Heart right ventricle (tissue), 16 donors: ENCODE measurements around the gene PHLDA3. TPM values are rescaled to one million over a fixed set of nuclear protein-coding genes. Genes with fewer than 3 reads are reported as not detected.

Experiments
- ATAC-seq, 8 donors: fragments of 200-7000 bp; cut with Tn5 transposase; one replicate each; pipeline ENCODE4 v1.9.1; 2020; ENCODE audit warnings: mild to moderate bottlenecking in 8 of 8, moderate library complexity in 8 of 8, moderate number of reproducible peaks in 1 of 8
- DNase-seq, 2 donors: peaks; one replicate each; pipeline ENCODE4 v3.0.0-alpha.2; 2020
- H3K27ac ChIP-seq, 10 donors: fragments of 200-600 bp; sonication (generic) in 2 of 10; one replicate each; pipeline versions ENCODE4 v1.5.0 to v1.8.0; 2020 to 2022; ENCODE audit warnings: mild to moderate bottlenecking in 3 of 10
- H3K27me3 ChIP-seq, 7 donors: fragments of 200-600 bp; one replicate each; pipeline ENCODE4 v1.8.0; 2021 to 2022; ENCODE audit warnings: mild to moderate bottlenecking in 2 of 7
- H3K36me3 ChIP-seq, 9 donors: fragments of 200-600 bp; sonication (generic) in 1 of 9; one replicate each; pipeline versions ENCODE4 v1.5.0 to v1.8.0; 2020 to 2022; ENCODE audit warnings: mild to moderate bottlenecking in 2 of 9
- H3K4me1 ChIP-seq, 9 donors: fragments of 200-600 bp; sonication (generic) in 1 of 9; one replicate each; pipeline versions ENCODE4 v1.5.0 to v1.8.0; 2020 to 2022; ENCODE audit warnings: mild to moderate bottlenecking in 4 of 9
- H3K4me3 ChIP-seq, 10 donors: fragments of 200-600 bp; sonication (generic) in 2 of 10; one replicate each; pipeline versions ENCODE4 v1.5.0 to v1.8.0; 2020 to 2022; ENCODE audit warnings: mild to moderate bottlenecking in 7 of 10, moderate library complexity in 2 of 10
- H3K9me3 ChIP-seq, 11 donors: fragments of 200-600 bp in 10 of 11; sonication (generic) in 2 of 11; one replicate each; pipeline versions ENCODE4 v1.5.0 to v1.8.0; 2013 to 2022; ENCODE audit warnings: mild to moderate bottlenecking in 2 of 11, control low read depth in 1 of 11, moderate library complexity in 1 of 11
- CTCF ChIP-seq, 9 donors: fragments of 200-600 bp; sonication (generic) in 2 of 9; IDR thresholded peaks; one replicate each; pipeline versions ENCODE4 v1.5.0 to v1.8.0; 2021 to 2022; ENCODE audit warnings: antibody characterized with exemption in 9 of 9, mild to moderate bottlenecking in 5 of 9, moderate library complexity in 1 of 9
- WGBS, 2 donors: extraction: QIAGEN DNeasy Blood & Tissue Kit; methylation state at CpG; one replicate each; pipeline ENCODE4 v1.1.7; 2013; ENCODE audit warnings: inconsistent platforms in 1 of 2; 5-methylcytosine and 5-hydroxymethylcytosine counted together
- intact Hi-C, 10 donors: fragments of 100-400 bp; cut with DNase I; formaldehyde crosslinking; loops; one replicate each; pipeline versions ENCODE4 v1.11.1 to v1.14.2; 2022
- polyA plus RNA-seq, 2 donors: library from polyadenylated mRNA; stranded (reverse); fragments of 200-250 nt; gene quantifications; one replicate each; pipeline ENCODE4 v1.2.3, GENCODE V29; 2013
- total RNA-seq, 10 donors: library from RNA; stranded (reverse); fragmentation: NEBNext Ultra II Directional in 3 of 10; extraction: Animal tissue kit (Norgen Biotek cat#: 25700) in 3 of 10; gene quantifications; one replicate each; pipeline versions ENCODE4 v1.2.1 to v1.2.4, GENCODE V29; 2021 to 2023
- donor health status: Arrhythmogenic right ventricular cardiomyopathy.
- donor health status: ischemic (EF 13 %, LVEDD 7.1; RV severe dilation, severe dysfunction).
- donor health status: healthy with polysubstance abuse.
- donor health status: DM: no; HTN: yes; CAD: no.
- donor health status: DM: no; HTN: no; CAD: no.
- donor health status: ischemic (EF 25% LVEDD 6.9; RV normal size, moderate dysfunction).
- donor health status: ischemic (EF 25% LVEDD 5.7; RV mildly dilated, moderate dysfunction).
- donor health status: healthy.
- donor health status: DM: yes; HTN: yes; CAD: no.
- donor health status: Ischemic cardiomyopathy.
- donor health status: ischemic (EF 35%, LVEDD 5.7; RV mildly dilated, moderate dysfunction).
- donor health status: nonischemic (EF 11% LVEDD 7.7; RV severe dilation, severe dysfunction).
- donor health status: DM: yes; HTN: yes; CAD: no.
- donor health status: PGD.
- donor health status: ischemic (EF 29% LVEDD 5.4; RV normal size, mild dysfunction).
- donor health status: nonischemic (EF 23%, LVEDD 6.1; RV moderate dilation, normal function).

Gene PHLDA3
- total and polyA plus RNA-seq, 12 donors: 14.4 to 40.0 (median 23.6) TPM

GRCh38 chr1:201503397-201504176, 34.6 kb upstream of the PHLDA3 start:
- peak in 1 of 2 donors; percentile 61 for DNase-seq
- no peaks in the 10 kb centered on the region for H3K27me3 ChIP-seq
- peak overlapping the region in 4 of 10 donors; percentile 17 to 24 (median 18) for H3K4me3 ChIP-seq
- ATAC-seq: peak in 7 of 8 donors; percentile 3 to 62 (median 24)
- peak overlapping the region in 9 of 10 donors; percentile 20 to 98 (median 93) for H3K27ac ChIP-seq
- WGBS, 2 donors: 43 to 46% methylated on average over 13 of the region's 13 CpGs
- H3K4me1 ChIP-seq: peaks cover 3 to 90% (median 80%) of the 10 kb centered on the region in 9 donors
- H3K9me3 ChIP-seq: no peaks in the 10 kb centered on the region
- no peak for TF ChIP-seq CTCF (IDR thresholded peaks at IDR 0.05)
- intact Hi-C loops: no loop called here
- peaks cover 0 to 12% (median 0%) of the 10 kb centered on the region in 9 donors for H3K36me3 ChIP-seq

- no peaks in the 10 kb centered on the region for H3K9me3 ChIP-seq
- DNase-seq (no peak), ATAC-seq (no peak)
- H3K27ac ChIP-seq: peak overlapping the region in 8 of 10 donors; percentile 20 to 98 (median 94)
- intact Hi-C loops: no loop called here
- H3K27me3 ChIP-seq: no peaks in the 10 kb centered on the region
- no peak overlapping the region for H3K4me3 ChIP-seq
- H3K4me1 ChIP-seq: peaks cover 3 to 94% (median 75%) of the 10 kb centered on the region in 9 donors
- no peak for TF ChIP-seq CTCF (IDR thresholded peaks at IDR 0.05)
- 82 to 91% methylated on average over 3 of the region's 3 CpGs for WGBS, 2 donors
- H3K36me3 ChIP-seq: peaks cover 0 to 23% (median 0%) of the 10 kb centered on the region in 9 donors
Measured at GRCh38 chr1:201502511-201502857, 33.5 kb upstream of the PHLDA3 start.

- no peaks in the 10 kb centered on the region for H3K9me3 ChIP-seq
- H3K27me3 ChIP-seq: no peaks in the 10 kb centered on the region
- TF ChIP-seq CTCF (IDR thresholded peaks at IDR 0.05): no peak
- ATAC-seq (no peak), DNase-seq (no peak)
- intact Hi-C loops: no loop called here
- H3K27ac ChIP-seq: peak overlapping the region in 7 of 10 donors; percentile 53 to 98 (median 94)
- H3K36me3 ChIP-seq: peaks cover 0 to 24% (median 0%) of the 10 kb centered on the region in 9 donors
- no peak overlapping the region for H3K4me3 ChIP-seq
- WGBS, 2 donors: 72 to 89% methylated on average over 10 of the region's 10 CpGs
- peaks cover 3 to 93% (median 72%) of the 10 kb centered on the region in 9 donors for H3K4me1 ChIP-seq
Measured at GRCh38 chr1:201501812-201502510, 33.0 kb upstream of the PHLDA3 start.

GRCh38 chr1:201501144-201501543, 32.2 kb upstream of the PHLDA3 start:
- Histone ChIP-seq H3K4me3 (no peak overlapping the region), H3K27ac (peak overlapping the region in 9 of 10 donors; percentile 3 to 96 (median 77)), H3K4me1 (peaks cover 3 to 96% (median 77%) of the 10 kb centered on the region in 9 donors), H3K9me3 (no peaks in the 10 kb centered on the region), H3K36me3 (peaks cover 0 to 25% (median 0%) of the 10 kb centered on the region in 9 donors), H3K27me3 (no peaks in the 10 kb centered on the region)
- intact Hi-C loops: no loop called here
- WGBS, 2 donors: 83 to 92% methylated on average over 8 of the region's 8 CpGs
- no peak for DNase-seq
- no peak for TF ChIP-seq CTCF (IDR thresholded peaks at IDR 0.05)
- ATAC-seq: no peak
